ENCODE data around the gene RGS9. TPM values are rescaled to one million over a fixed set of nuclear protein-coding genes. Genes with fewer than 3 reads are reported as not detected.

The RGS9 gene
- total RNA-seq, 4 donors from 2014 or later: 22.4 to 58.6 (median 32.2) TPM

DNA sequence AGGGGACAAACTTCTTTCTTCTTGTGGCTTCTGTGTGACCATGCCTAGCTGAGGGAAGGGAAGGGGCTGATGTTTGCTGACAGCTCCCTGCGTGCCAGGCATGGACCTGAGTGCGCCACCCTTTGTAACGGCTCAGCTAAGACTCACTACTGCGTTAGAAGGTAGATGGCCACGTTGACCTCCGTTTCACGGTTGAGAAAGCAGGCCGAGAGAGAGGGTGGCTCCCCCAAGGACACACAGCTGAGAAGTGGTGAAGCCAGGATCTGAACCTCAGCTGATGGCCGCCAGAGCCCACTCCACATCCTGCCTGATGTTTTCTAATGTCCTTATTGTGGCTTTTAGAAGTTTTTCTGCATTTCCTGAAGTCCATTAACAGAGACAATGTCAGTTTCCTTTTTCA lies 45.1 kb downstream of the RGS9 start:
- Histone ChIP-seq H3K9me3 (no peaks in the 10 kb centered on the region), H3K36me3 (no peaks in the 10 kb centered on the region), H3K27me3 (no peaks in the 10 kb centered on the region), H3K4me3 (no peak overlapping the region), H3K27ac (replicated peaks in 1 of 4) (peak overlapping the region; percentile 17 to 72 (median 48)), H3K4me1 (peaks cover 0 to 45% (median 38%) of the 10 kb centered on the region in 4 donors)
- WGBS: 84% methylated on average over 8 of the region's 9 CpGs
- no peak for TF ChIP-seq EP300 (IDR thresholded peaks at IDR 0.05)
- TF ChIP-seq POLR2A (IDR thresholded peaks at IDR 0.05; ENCODE audit: low read depth): no peak
- TF ChIP-seq POLR2AphosphoS5 (IDR thresholded peaks at IDR 0.05): no peak
- TF ChIP-seq, protein P1, sequence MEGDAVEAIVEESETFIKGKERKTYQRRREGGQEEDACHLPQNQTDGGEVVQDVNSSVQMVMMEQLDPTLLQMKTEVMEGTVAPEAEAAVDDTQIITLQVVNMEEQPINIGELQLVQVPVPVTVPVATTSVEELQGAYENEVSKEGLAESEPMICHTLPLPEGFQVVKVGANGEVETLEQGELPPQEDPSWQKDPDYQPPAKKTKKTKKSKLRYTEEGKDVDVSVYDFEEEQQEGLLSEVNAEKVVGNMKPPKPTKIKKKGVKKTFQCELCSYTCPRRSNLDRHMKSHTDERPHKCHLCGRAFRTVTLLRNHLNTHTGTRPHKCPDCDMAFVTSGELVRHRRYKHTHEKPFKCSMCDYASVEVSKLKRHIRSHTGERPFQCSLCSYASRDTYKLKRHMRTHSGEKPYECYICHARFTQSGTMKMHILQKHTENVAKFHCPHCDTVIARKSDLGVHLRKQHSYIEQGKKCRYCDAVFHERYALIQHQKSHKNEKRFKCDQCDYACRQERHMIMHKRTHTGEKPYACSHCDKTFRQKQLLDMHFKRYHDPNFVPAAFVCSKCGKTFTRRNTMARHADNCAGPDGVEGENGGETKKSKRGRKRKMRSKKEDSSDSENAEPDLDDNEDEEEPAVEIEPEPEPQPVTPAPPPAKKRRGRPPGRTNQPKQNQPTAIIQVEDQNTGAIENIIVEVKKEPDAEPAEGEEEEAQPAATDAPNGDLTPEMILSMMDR (IDR thresholded peaks at IDR 0.05): no peak
- intact Hi-C loops (cut with DNase I): no loop called here
- no peak for DNase-seq (ENCODE audit: extremely low spot score)

DNA sequence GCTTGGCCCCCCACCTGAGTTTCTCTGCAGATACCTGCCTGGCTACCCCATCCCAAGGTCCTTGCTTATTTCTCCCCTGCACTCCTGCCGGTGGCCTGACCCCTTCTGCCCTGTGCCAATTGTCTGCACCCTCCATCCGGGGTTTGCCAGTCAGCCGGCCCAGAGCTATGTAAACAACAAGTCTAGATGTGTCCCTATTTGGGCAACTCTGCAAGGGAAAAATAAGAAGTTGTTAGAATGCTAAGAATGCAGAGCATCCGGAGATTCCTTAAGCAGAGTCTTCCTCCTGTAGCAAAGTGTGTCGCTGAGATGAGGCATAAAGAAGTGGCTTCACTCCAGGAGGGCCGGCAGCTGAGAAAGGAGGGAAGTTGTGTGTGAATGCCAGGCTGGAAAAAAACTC lies 46.6 kb downstream of the RGS9 start:
- no peak for DNase-seq (ENCODE audit: extremely low spot score)
- Histone ChIP-seq H3K36me3 (no peaks in the 10 kb centered on the region), H3K4me3 (no peak overlapping the region), H3K4me1 (peaks cover 0 to 44% (median 36%) of the 10 kb centered on the region in 4 donors), H3K27me3 (no peaks in the 10 kb centered on the region), H3K27ac (replicated peaks in 1 of 4) (peak overlapping the region; percentile 10 to 72 (median 62)), H3K9me3 (no peaks in the 10 kb centered on the region)
- peak in 1 of 2 donors; percentile 65 for TF ChIP-seq POLR2AphosphoS5 (IDR thresholded peaks at IDR 0.05)
- TF ChIP-seq POLR2A (IDR thresholded peaks at IDR 0.05; ENCODE audit: low read depth): no peak
- intact Hi-C loops (cut with DNase I): no loop called here
- WGBS: 27% methylated on average over 6 of the region's 6 CpGs

DNA sequence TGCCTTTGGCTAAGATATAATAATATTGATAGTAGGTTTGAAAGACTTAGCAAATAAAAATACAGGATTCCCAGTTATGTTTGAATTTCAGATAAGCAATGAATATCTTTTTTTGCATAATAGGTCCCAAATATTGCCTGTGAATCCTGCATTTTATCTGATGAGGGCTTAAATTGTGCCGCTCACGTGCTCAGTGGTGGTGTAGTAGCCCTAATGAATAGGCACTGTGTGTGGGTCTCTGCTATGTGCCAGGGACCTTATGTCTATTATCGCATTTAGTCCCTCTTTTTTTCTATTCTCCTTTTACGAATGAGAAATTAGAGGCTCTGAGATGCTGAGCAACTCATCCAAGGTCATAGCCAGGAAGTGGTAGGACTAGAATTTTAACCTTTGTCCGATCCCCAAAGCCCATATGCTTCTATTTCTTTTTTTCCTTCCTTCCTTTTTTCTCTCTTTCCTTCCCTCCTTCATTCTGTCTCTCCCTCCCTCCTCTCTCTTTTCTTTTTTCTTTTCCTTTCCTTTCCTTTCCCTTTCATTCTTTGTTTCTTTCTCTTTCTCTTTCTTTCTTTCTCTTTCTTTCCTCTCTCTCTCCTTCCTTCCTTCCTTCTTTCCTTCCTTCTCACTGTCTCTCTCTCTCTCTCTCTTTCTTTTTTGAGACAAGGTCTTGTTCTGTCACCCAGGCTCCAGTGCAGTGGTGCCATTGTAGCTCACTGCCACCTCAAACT lies 47.2 kb downstream of the RGS9 start:
- Histone ChIP-seq H3K4me3 (no peak overlapping the region), H3K9me3 (no peaks in the 10 kb centered on the region), H3K27ac (replicated peaks in 1 of 4) (peak overlapping the region; percentile 10 to 72 (median 62)), H3K4me1 (peaks cover 0 to 37% (median 30%) of the 10 kb centered on the region in 4 donors), H3K36me3 (peaks cover 0 to 1% (median 0%) of the 10 kb centered on the region in 4 donors), H3K27me3 (no peaks in the 10 kb centered on the region)
- TF ChIP-seq POLR2A (IDR thresholded peaks at IDR 0.05; ENCODE audit: low read depth): no peak
- no peak for TF ChIP-seq EP300 (IDR thresholded peaks at IDR 0.05)
- TF ChIP-seq, protein P1 (IDR thresholded peaks at IDR 0.05): no peak
- no peak for TF ChIP-seq POLR2AphosphoS5 (IDR thresholded peaks at IDR 0.05)
- intact Hi-C loops (cut with DNase I): no loop called here
- no peak for DNase-seq (ENCODE audit: extremely low spot score)
- WGBS: 78% methylated on average over 5 of the region's 5 CpGs

DNA sequence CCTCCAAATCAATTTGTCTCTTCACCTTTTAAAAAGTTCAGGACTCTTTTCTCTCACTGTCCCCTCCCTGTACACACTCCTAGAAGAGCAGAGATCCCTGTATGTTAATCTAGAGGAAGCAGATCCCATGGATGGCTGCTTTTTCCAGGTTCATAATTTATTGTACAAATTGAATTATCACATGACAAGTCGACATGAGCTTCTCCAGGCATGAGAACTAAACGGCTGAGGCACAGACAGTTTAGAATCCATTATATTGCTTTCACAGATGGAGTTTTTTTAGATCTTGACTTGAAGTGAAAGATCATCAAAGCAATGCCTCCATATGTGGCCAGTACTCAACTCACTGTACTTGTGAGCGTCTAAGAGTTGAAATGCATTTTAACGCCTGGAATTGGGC lies 47.9 kb downstream of the RGS9 start:
- peaks cover 0 to 30% (median 28%) of the 10 kb centered on the region in 4 donors for H3K4me1 ChIP-seq
- no peak overlapping the region for H3K4me3 ChIP-seq
- no peaks in the 10 kb centered on the region for H3K27me3 ChIP-seq
- H3K27ac ChIP-seq (replicated peaks in 1 of 4): peak overlapping the region in 3 of 4 donors; percentile 10 to 69 (median 56)
- no peak for DNase-seq (ENCODE audit: extremely low spot score)
- peaks cover 0 to 4% (median 0%) of the 10 kb centered on the region in 4 donors for H3K36me3 ChIP-seq
- intact Hi-C loops (cut with DNase I): no loop called here
- 63% methylated on average over 4 of the region's 4 CpGs for WGBS
- H3K9me3 ChIP-seq: no peaks in the 10 kb centered on the region
- TF ChIP-seq POLR2AphosphoS5 (IDR thresholded peaks at IDR 0.05): no peak
- TF ChIP-seq POLR2A (IDR thresholded peaks at IDR 0.05; ENCODE audit: low read depth): no peak

DNA sequence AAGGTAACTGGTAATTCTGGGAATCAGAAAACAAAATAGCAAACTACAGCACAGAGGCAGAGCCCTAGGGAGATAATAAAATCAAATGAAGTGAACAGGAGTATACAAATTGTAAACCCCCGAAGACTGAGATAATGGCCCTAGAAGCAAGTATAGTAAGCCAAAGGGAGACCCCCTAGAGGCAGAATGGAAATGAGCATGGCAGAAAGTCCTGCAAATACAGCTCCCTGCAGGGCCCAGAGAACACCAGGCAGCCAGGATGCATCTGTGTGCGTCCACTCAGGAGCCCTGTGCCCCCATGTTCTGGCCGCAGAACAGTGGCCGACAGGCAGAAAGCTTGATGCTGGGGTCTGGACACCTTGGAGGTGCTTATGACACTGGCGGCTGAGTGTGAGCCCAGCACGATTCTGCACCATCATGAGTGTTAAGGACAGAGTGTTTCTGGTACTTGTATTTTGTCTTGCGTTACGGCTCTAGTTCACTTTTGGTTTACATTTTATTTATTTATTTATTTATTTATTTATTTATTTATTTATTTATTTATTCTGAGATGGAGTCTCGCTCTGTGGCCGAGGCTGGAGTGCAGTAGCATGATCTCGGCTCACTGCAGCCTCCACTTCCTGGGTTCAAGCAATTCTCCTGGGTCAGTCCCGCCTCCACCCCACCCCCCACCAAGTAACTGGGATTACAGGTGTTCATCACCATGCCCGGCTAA lies 48.7 kb downstream of the RGS9 start:
- no peak overlapping the region for H3K4me3 ChIP-seq
- H3K27me3 ChIP-seq: no peaks in the 10 kb centered on the region
- H3K4me1 ChIP-seq: peaks cover 0 to 30% (median 28%) of the 10 kb centered on the region in 4 donors
- TF ChIP-seq POLR2AphosphoS5 (IDR thresholded peaks at IDR 0.05) (no peak), EP300 (IDR thresholded peaks at IDR 0.05) (no peak), POLR2A (IDR thresholded peaks at IDR 0.05; ENCODE audit: low read depth) (no peak)
- TF ChIP-seq, protein P1 (IDR thresholded peaks at IDR 0.05): no peak
- no peaks in the 10 kb centered on the region for H3K9me3 ChIP-seq
- DNase-seq (ENCODE audit: extremely low spot score): no peak
- intact Hi-C loops (cut with DNase I): no loop called here
- H3K27ac ChIP-seq (replicated peaks in 1 of 4): peak overlapping the region in 1 of 4 donors; percentile 69
- H3K36me3 ChIP-seq: peaks cover 0 to 11% (median 0%) of the 10 kb centered on the region in 4 donors
- WGBS: 96% methylated on average over 13 of the region's 13 CpGs

Data from esophagus muscularis mucosa (tissue), 4 donors.